ENCODE results near the gene PPP1R9A.

DNA sequence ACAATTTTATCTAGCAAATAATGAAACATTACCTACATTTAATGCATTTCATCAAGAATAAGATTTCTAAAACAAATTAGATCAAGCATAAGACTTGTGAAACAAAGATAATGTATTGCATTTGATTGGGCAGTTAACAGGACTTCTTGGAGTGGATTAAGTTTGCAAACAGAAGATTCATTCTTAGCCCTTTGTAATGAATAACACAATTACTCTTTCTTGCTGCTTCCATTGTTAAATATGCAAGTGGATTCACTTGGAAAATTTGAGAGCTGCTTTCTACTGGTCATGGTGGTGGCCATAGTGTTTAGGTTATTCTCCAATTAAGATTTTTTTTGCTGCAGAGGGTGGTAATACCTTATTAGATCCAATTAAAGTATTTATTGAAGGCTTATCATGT is 6.0 kb downstream of the PPP1R9A start:
- TF ChIP-seq POLR2A (IDR thresholded peaks at IDR 0.05) (no peak), CTCF (IDR thresholded peaks at IDR 0.05) (no peak), POLR2AphosphoS5 (IDR thresholded peaks at IDR 0.05) (no peak)

All from prostate gland (tissue), 2 donors.